Keratinocyte (primary cell): ENCODE data around the gene HAUS1.

ENCODE experiments used
- EZH2 ChIP-seq: IDR thresholded peaks from one replicate; pipeline ENCODE4 v1.6.1; 2012; ENCODE audit warnings: inconsistent platforms, mild to moderate bottlenecking, low read length, moderate library complexity
- TF ChIP-seq, protein P1 (sequence below), 3 experiments: IDR thresholded peaks in 1 of 3; conservative IDR thresholded peaks in 1 of 3; optimal IDR thresholded peaks in 1 of 3; 2 replicates in 2 of 3; 3 replicates in 1 of 3; pipeline versions ENCODE3 to v1.5.1; 2011; ENCODE audit warnings: low read length in 3 of 3, mild to moderate bottlenecking in 3 of 3, moderate library complexity in 2 of 3, control low read depth in 1 of 3, inconsistent platforms in 1 of 3; ENCODE audit not compliant: insufficient read depth in 2 of 3; ENCODE audit errors: extremely low read depth in 1 of 3

DNA sequence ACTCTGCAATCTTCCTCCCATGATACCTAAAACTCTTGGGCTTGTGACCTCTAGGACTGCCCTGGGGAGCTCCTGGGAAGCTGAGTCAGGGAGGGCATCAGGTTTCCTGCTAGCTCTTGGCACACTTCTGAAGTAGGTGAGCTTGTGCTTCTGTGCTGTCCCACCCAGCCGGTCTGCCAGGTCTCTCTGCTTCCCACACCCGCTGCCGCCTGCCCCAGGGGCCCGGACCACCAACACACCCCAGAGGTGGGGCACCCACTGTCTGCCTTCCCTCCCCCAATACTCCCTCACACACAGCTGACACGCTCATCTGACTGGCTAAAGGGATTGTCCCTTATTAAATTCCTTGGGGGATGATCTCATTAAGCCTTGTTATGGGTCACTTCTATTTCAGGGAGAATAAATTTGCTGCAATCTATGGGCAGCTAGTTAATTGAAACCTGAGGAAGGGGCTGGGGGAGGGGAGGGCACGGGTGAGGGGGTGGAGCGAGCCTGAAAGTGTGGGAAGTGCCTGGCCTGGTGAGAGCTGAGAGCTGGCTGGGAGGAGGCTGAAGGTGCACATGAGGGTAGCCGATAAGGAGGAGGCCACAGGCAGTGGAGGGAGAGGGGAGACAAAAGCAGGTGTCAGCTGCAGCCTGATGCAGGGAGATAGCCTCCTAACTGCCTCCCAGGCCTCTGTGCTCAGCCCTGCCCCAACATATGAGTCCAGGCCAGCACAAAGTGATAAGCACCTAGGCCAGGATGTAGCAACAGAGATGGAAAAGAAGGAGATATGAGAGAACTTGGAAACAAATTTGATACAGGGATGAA lies 48.8 kb downstream of the HAUS1 start:
- TF ChIP-seq, protein P1, sequence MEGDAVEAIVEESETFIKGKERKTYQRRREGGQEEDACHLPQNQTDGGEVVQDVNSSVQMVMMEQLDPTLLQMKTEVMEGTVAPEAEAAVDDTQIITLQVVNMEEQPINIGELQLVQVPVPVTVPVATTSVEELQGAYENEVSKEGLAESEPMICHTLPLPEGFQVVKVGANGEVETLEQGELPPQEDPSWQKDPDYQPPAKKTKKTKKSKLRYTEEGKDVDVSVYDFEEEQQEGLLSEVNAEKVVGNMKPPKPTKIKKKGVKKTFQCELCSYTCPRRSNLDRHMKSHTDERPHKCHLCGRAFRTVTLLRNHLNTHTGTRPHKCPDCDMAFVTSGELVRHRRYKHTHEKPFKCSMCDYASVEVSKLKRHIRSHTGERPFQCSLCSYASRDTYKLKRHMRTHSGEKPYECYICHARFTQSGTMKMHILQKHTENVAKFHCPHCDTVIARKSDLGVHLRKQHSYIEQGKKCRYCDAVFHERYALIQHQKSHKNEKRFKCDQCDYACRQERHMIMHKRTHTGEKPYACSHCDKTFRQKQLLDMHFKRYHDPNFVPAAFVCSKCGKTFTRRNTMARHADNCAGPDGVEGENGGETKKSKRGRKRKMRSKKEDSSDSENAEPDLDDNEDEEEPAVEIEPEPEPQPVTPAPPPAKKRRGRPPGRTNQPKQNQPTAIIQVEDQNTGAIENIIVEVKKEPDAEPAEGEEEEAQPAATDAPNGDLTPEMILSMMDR (optimal IDR thresholded peaks at IDR 0.05 in 1 of 3, IDR thresholded peaks at IDR 0.05 in 1 of 3, conservative IDR thresholded peaks at IDR 0.05 in 1 of 3; ENCODE audit: extremely low read depth in 1 of 3, insufficient read depth in 2 of 3, low read length in 3 of 3): no peak
- TF ChIP-seq EZH2: no peak
